OCI-LY3 (cell line): ENCODE data around the gene BICD2.

Experiments used
- H2AFZ ChIP-seq: fragments of 200-600, 300-600 bp; shearing (Covaris generic); 2 replicates; pipeline ENCODE4 v1.6.0; 2014; ENCODE audit warnings: antibody characterized with exemption, low read depth, low read length
- H3K27ac ChIP-seq: fragments of 200-600, 300-600 bp; sonication (generic); 2 replicates; pipeline ENCODE4 v1.5.1; 2014; ENCODE audit warnings: mild to moderate bottlenecking, low read length, moderate library complexity, mixed read lengths
- H3K27me3 ChIP-seq: fragments of 200-600, 300-600 bp; sonication (generic); 2 replicates; pipeline ENCODE4 v1.6.1; 2014; ENCODE audit warnings: low read depth, low read length, mixed read lengths
- H3K36me3 ChIP-seq: fragments of 200-600, 300-600 bp; sonication (generic); replicated peaks from 2 replicates; pipeline ENCODE3; 2014; ENCODE audit warnings: low read depth, low read length, mixed read lengths
- H3K4me1 ChIP-seq: fragments of 300-600, 200-600 bp; sonication (generic); 2 replicates; pipeline ENCODE4 v1.6.1; 2014; ENCODE audit warnings: low read length, mixed read lengths
- H3K4me2 ChIP-seq: fragments of 200-600, 300-600 bp; sonication (generic); 2 replicates; pipeline ENCODE4 v1.6.1; 2014; ENCODE audit warnings: low read length, mixed read lengths
- H3K4me3 ChIP-seq: fragments of 300-600, 200-600 bp; sonication (generic); 2 replicates; pipeline ENCODE4 v1.5.1; 2014; ENCODE audit warnings: antibody characterized with exemption, mild to moderate bottlenecking, low read length, moderate library complexity
- H3K79me2 ChIP-seq: fragments of 300-600, 200-600 bp; shearing (Covaris generic); 2 replicates; pipeline ENCODE4 v1.6.1; 2014; ENCODE audit warnings: mild to moderate bottlenecking, low read length, mixed read lengths
- H3K9ac ChIP-seq: fragments of 300-600, 200-600 bp; shearing (Covaris generic); 2 replicates; pipeline ENCODE4 v1.6.0; 2014; ENCODE audit warnings: mild to moderate bottlenecking, low read length, moderate library complexity
- H3K9me3 ChIP-seq: fragments of 200-600, 300-600 bp; shearing (Covaris generic); 2 replicates; pipeline ENCODE4 v1.6.1; 2014; ENCODE audit warnings: low read length, mixed read lengths; ENCODE audit not compliant: insufficient read depth
- H4K20me1 ChIP-seq: fragments of 200-600, 300-600 bp; sonication (generic); 2 replicates; pipeline ENCODE4 v1.6.1; 2016; ENCODE audit warnings: low read length, mixed read lengths; ENCODE audit not compliant: insufficient read depth
- CTCF ChIP-seq: fragments of 200-600, 300-600 bp; sonication (generic); IDR thresholded peaks from 2 replicates; pipeline ENCODE4 v1.5.1; 2014; ENCODE audit warnings: antibody characterized with exemption, low read length, low read depth
- EZH2phosphoT487 ChIP-seq: fragments of 200-600 bp; shearing (Covaris generic); IDR thresholded peaks from 2 replicates; pipeline ENCODE4 v1.6.1; 2018; ENCODE audit warnings: antibody characterized with exemption, mixed run types, low read depth

The BICD2 gene

DNA sequence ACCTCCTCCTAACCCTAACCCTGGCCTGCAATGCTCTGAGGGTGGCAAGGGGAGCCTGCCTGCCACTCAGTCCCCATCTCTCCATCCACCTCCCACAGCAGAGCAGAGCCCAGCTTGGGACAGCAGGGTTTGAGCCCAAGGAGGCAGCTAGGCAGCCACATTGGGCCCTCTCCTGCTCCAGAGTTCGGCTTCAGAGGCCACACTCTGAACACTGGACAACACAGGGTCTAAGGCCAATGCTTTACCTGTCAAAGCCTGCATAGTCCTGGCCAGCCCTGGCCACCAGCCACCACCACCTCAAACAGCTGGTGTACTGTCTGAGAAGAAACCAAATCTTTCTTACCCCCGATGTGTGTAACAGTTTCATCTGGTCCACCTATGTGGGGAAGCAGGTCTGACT, 5.2 kb downstream of the BICD2 start:
- no peak overlapping the region for H2AFZ ChIP-seq
- H3K27me3 ChIP-seq = no peaks in the 10 kb centered on the region
- no peaks in the 10 kb centered on the region for H3K36me3 ChIP-seq
- no peak for TF ChIP-seq EZH2phosphoT487
- TF ChIP-seq CTCF = no peak
- H3K4me3 ChIP-seq = no peak overlapping the region
- H3K9me3 ChIP-seq = no peaks in the 10 kb centered on the region
- H3K4me1 ChIP-seq = peaks cover 16% of the 10 kb centered on the region
- peaks cover 58% of the 10 kb centered on the region for H4K20me1 ChIP-seq
- no peak overlapping the region for H3K9ac ChIP-seq
- H3K79me2 ChIP-seq = peaks cover 82% of the 10 kb centered on the region
- H3K27ac ChIP-seq = no peak overlapping the region
- H3K4me2 ChIP-seq = no peak overlapping the region

DNA sequence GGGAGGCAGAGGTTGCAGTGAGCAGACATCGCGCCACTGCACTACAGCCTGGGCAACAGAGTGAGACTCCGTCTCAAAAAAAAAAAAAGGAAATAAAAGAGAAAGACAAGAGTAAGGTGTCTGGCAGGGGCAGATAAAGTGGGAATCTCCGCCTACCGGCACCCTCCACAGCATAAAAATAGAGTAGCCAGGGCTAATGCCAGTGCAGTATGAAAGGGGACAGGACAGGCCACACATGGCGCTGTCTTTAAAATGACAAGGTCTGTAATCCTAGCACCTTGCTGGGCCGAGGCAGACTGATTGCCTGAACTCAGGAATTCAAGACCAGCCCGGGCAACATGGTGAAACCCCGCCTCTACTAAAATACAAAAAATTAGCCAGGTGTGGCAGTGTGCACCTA, 7.8 kb downstream of the BICD2 start:
- no peak overlapping the region for H3K9ac ChIP-seq
- H3K36me3 ChIP-seq = no peaks in the 10 kb centered on the region
- no peaks in the 10 kb centered on the region for H3K9me3 ChIP-seq
- H2AFZ ChIP-seq = no peak overlapping the region
- H3K27ac ChIP-seq = no peak overlapping the region
- TF ChIP-seq EZH2phosphoT487 (no peak), CTCF (no peak)
- H3K4me3 ChIP-seq = no peak overlapping the region
- peaks cover 58% of the 10 kb centered on the region for H4K20me1 ChIP-seq
- H3K27me3 ChIP-seq = no peaks in the 10 kb centered on the region
- peaks cover 4% of the 10 kb centered on the region for H3K4me1 ChIP-seq
- H3K4me2 ChIP-seq = no peak overlapping the region
- peaks cover 80% of the 10 kb centered on the region for H3K79me2 ChIP-seq

GRCh38 chr9:92754091-92754745, 10.4 kb downstream of the BICD2 start:
- Histone ChIP-seq H3K4me3 (no peak overlapping the region), H3K9ac (no peak overlapping the region), H3K4me1 (peaks cover 4% of the 10 kb centered on the region), H3K36me3 (no peaks in the 10 kb centered on the region), H3K27me3 (no peaks in the 10 kb centered on the region), H3K27ac (no peak overlapping the region), H2AFZ (no peak overlapping the region), H3K9me3 (no peaks in the 10 kb centered on the region), H3K79me2 (peaks cover 80% of the 10 kb centered on the region), H4K20me1 (peaks cover 51% of the 10 kb centered on the region), H3K4me2 (no peak overlapping the region)
- TF ChIP-seq EZH2phosphoT487 (no peak), CTCF (no peak)

- no peak overlapping the region for H3K4me2 ChIP-seq
- H3K4me3 ChIP-seq = no peak overlapping the region
- no peaks in the 10 kb centered on the region for H3K9me3 ChIP-seq
- H3K36me3 ChIP-seq = no peaks in the 10 kb centered on the region
- no peaks in the 10 kb centered on the region for H3K27me3 ChIP-seq
- H3K27ac ChIP-seq = no peak overlapping the region
- peaks cover 82% of the 10 kb centered on the region for H3K79me2 ChIP-seq
- H4K20me1 ChIP-seq = peaks cover 59% of the 10 kb centered on the region
- H3K9ac ChIP-seq = no peak overlapping the region
- TF ChIP-seq CTCF (no peak), EZH2phosphoT487 (no peak)
- H3K4me1 ChIP-seq = peaks cover 4% of the 10 kb centered on the region
- H2AFZ ChIP-seq = no peak overlapping the region
Measured at GRCh38 chr9:92752812-92753404, 11.7 kb downstream of the BICD2 start.
